Measurements from ENCODE around the gene HMBS.
"Not testable (repeated sequence)": the region's sequence is repeated elsewhere in the genome, so short reads cannot be mapped to it uniquely, and the experiment has no call there.

Gene HMBS

GRCh38 chr11:119126675-119127268 lies 42.1 kb downstream of the HMBS start:
- no peak overlapping the region for H3K4me3 ChIP-seq (ENCODE audit: low read depth, low read length)
- no peak for TF ChIP-seq CTCF (IDR thresholded peaks at IDR 0.05; ENCODE audit: low read depth, low read length)

- TF ChIP-seq CTCF (IDR thresholded peaks at IDR 0.05; ENCODE audit: low read depth, low read length), result no peak
- no peak overlapping the region for H3K4me3 ChIP-seq (ENCODE audit: low read depth, low read length)
Measured at GRCh38 chr11:119130662-119131061, 46.0 kb downstream of the HMBS start.

- TF ChIP-seq CTCF (IDR thresholded peaks at IDR 0.05; ENCODE audit: low read depth, low read length), result peak; percentile 45; the same call in 1 of the 2 replicates
- no peak overlapping the region for H3K4me3 ChIP-seq (ENCODE audit: low read depth, low read length)
Measured at GRCh38 chr11:119134389-119134978, 49.8 kb downstream of the HMBS start.

- H3K4me3 ChIP-seq (ENCODE audit: low read depth, low read length), result not testable (repeated sequence)
Measured at GRCh38 chr11:119139276-119139675, 54.6 kb downstream of the HMBS start.

All from WI38 (cell line).